ENCODE data around the gene SRC.

The SRC gene

GRCh38 chr20:37315452-37316110 is 30.4 kb upstream of the SRC start:
- DNase-seq: no peak

GRCh38 chr20:37316116-37316774 is 29.7 kb upstream of the SRC start:
- DNase-seq: no peak

GRCh38 chr20:37316775-37317170 is 29.2 kb upstream of the SRC start:
- DNase-seq: no peak

GRCh38 chr20:37317316-37317715 is 28.6 kb upstream of the SRC start:
- DNase-seq: no peak

- no peak for DNase-seq
These were observed 27.8 kb upstream of the SRC start for GRCh38 chr20:37317994-37318640.

- no peak for DNase-seq
These were observed 26.7 kb upstream of the SRC start for GRCh38 chr20:37319151-37319671.

- DNase-seq: no peak
These were observed 22.0 kb upstream of the SRC start for GRCh38 chr20:37323985-37324384.

- no peak for DNase-seq
These were observed 20.7 kb upstream of the SRC start for GRCh38 chr20:37325206-37325605.

GRCh38 chr20:37326666-37327065 is 19.3 kb upstream of the SRC start:
- DNase-seq: no peak

- no peak for DNase-seq
These were observed 18.2 kb upstream of the SRC start for GRCh38 chr20:37327748-37328147.

GRCh38 chr20:37328149-37328945 is 17.6 kb upstream of the SRC start:
- no peak for DNase-seq

- DNase-seq: no peak
These were observed 16.3 kb upstream of the SRC start for GRCh38 chr20:37329481-37330165.

- no peak for DNase-seq
These were observed 15.6 kb upstream of the SRC start for GRCh38 chr20:37330316-37330715.

- no peak for DNase-seq
These were observed 14.7 kb upstream of the SRC start for GRCh38 chr20:37331060-37331857.

GRCh38 chr20:37333130-37333847 is 12.7 kb upstream of the SRC start:
- no peak for DNase-seq

- no peak for DNase-seq
These were observed 12.1 kb upstream of the SRC start for GRCh38 chr20:37333848-37334318.

GRCh38 chr20:37334450-37334849 is 11.5 kb upstream of the SRC start:
- no peak for DNase-seq

GRCh38 chr20:37335642-37336368 is 10.1 kb upstream of the SRC start:
- no peak for DNase-seq

- no peak for DNase-seq
These were observed 9.4 kb upstream of the SRC start for GRCh38 chr20:37336369-37337207.
